GM21367 (cell line): ENCODE measurements around the gene SMIM28.

ENCODE experiments used
- ATAC-seq: cut with Tn5 transposase; IDR thresholded peaks from one replicate; pipeline ENCODE4 v1.9.1; 2021; ENCODE audit not compliant: unreplicated experiment

The SMIM28 gene

GRCh38 chr6:138372711-138373463 is 4.8 kb upstream of the SMIM28 start:
- no peak for ATAC-seq

DNA sequence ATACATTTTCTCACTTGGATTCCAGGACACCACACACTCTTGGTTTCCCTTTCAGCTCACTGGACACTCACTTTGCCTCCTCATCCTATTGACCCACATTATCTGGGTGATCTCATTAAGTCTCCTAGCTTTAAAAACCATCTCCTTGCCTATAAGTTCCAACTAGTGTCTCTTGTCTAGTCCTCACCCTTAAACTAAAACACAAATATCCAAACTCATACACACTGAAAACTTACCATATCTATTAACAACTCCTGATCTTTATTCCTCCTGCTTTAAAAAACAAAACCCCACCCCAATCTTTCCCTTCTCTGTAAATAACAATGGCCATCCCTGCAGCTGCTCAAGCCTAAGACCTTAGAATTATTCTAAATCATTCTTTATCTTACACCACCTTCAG is 3.5 kb upstream of the SMIM28 start:
- ATAC-seq: no peak

DNA sequence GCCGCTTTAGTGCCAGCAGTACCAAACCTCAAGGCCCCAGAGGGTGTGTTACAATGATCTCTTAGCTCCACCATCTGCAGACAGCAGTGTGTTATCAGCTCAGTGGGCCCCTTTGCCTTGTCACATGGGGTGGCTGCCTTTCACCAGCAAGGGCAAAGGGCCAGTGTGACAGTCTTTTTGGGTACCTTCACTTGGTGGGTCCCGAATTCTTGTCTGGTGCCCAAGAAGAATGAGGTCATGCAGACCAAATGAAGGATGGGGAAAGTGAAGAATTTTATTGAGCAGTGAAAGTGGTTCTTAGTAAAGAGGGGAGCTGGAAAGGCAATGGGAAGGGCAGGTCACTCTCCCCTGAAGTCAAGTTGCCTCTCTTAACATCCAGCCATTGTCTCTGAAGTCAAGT is 2.9 kb upstream of the SMIM28 start:
- no peak for ATAC-seq

- no peak for ATAC-seq
Measured at GRCh38 chr6:138377042-138377441, 663 bp upstream of the SMIM28 start.

- ATAC-seq: no peak
Measured at GRCh38 chr6:138378463-138378862, 758 bp downstream of the SMIM28 start.

DNA sequence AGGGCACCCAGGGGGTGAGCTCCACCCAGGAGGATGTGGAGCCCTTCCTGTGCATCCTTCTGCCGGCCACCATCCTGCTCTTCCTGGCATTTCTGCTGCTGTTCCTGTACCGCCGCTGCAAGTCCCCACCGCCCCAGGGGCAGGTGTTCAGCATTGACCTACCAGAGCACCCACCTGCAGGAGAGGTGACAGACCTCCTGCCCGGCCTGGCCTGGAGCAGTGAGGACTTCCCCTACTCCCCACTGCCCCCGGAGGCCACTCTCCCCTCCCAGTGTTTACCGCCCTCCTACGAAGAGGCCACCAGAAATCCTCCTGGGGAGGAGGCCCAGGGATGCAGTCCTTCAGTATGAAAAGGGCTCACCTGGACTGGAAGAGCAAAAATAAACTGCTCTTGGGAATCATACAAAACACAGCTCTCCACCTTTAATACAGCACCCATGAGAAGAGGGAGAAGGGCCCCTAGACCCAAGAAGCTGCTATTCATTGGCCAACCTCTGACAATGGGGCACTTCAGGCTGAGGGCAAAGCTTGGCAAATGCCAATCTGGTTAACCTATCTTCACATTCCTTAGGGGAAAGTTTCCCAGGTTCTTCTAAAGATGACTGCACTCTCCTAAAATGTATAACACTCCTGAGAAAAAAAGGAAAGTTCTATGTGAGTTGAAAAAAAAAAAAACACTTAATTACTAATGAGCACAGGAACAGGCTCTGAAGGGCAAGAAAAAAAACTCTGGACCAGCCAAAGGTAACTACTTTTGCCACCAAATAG is 5.0 kb downstream of the SMIM28 start:
- no peak for ATAC-seq

DNA sequence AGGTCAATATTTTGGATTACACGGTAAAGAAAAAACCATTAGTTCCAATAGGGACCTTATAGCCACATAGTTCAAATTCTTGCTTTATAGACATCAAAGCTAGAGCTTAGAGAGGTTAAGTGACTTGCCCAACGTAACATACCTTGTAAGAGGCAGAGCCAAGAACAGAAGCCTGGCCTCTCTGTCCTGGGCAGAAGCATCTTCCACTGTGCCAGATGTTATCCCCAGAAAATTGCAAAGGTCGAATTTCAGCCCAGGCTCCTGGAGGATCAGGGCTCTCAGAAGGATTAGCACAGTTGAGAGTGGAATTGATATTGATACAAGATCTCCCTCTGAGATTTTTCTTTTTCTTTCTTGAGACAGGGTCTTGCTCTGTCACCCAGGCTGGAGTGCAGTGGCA is 6.1 kb downstream of the SMIM28 start:
- ATAC-seq: no peak

DNA sequence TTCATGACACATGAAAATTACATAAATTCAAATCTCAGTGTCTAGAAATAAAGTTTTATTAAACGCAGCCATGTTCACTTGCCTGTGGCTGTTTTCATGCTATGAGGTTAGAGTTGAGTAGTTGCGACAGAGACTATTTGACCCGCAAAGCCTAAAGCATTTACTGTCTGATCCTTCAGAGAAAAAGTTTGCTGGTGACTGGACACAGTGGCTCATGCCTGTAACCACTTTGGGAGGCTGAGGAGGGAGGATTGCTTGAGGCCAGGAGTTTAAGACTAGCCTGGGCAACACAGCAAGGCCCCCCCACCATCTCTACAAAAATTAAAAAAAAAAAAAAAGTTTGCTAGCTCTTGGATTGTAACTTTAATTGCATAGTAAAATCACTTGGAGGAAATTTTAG is 9.2 kb downstream of the SMIM28 start:
- ATAC-seq: no peak

DNA sequence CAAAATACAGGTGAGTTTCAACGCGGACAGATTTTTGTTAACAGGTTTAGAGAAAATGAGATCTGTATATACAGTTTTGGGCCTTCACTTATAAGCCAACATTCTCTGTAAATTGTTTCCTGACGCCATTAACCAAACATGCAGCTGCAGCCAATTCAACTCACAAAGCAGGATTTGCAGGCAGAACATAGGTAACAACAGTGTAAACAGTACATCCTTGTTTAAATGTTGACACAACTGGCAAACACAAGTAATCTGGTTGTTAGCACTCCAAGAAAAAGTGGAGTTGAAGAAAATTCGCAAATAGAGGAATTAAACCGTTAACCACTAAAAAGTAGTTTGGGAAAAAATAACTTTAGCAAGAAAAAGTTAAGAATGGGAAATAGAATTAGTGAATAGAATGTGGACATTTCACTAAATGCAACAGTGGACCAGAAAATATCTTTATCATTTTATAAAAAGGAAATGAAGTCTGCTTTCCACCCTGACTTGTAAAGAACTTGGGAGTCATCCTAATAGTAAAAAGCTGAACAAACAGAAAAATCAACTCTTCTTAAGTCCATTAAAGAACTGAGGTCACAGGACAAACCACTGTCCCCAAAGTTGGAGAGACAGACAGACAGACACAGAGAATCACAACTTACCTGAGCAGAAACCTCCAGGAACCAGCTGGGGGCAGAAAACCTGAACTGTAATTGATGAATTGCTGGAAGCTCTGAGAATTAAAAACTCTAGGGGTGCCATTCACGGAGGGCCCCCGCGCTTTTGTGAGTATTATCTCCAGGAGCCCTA is 10.1 kb downstream of the SMIM28 start:
- no peak for ATAC-seq

DNA sequence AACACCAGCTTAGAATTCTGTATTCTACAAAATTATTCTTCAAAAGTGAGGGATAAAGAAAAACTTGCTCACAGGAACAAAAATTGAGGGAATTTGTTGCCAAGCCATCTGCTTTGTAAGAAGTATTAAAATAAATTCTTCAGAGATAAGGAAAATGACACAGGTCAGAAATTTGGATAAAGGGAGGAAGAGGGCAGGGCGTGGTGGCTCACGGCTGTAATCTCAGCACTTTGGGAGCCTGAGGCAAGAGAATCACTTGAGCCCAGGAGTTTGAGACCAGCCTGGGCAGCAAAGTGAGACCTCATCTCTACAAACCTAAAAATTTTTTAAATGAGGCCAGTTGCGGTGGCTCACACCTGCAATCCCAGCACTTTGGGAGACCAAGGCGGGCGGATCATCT is 11.8 kb downstream of the SMIM28 start:
- no peak for ATAC-seq

GRCh38 chr6:138393871-138394783 is 16.4 kb downstream of the SMIM28 start:
- no peak for ATAC-seq

DNA sequence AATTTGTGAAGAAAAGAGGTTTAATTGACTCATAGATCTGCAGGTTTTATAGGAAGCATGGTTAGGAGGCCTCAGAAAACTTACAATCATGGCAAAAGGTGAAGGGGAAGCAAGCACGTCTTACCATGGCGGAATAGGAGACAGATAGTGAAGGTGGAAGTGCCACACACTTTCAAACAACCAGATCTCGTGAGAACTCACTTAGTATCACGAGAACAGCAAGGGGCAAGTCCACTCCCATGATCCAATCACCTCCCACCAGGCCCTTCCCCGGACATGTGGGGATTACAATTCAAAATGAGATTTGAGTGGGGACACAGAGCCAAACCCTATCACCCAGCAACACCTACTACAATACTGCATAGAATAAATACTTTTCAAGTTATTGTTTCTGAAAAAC is 19.0 kb downstream of the SMIM28 start:
- ATAC-seq: no peak

- no peak for ATAC-seq
Measured at GRCh38 chr6:138397128-138398122, 19.7 kb downstream of the SMIM28 start.

DNA sequence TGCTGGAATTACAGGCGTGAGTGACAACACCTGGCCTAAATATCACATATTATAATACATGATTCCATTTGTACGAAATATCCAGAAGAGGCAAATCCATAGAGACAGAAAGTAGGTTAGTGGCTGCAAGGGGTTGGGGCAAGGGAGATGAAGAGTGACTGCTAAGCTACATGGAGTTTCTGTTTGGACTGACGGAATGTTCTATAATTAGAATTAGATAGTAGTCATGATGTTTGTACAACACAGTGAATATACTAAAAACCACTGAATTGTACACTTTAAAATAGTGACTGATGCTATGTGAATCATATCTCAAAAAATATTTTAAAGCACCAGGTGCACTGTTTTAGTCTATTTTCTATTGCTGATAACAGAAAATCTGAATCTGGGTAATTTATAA is 22.6 kb downstream of the SMIM28 start:
- ATAC-seq: no peak

DNA sequence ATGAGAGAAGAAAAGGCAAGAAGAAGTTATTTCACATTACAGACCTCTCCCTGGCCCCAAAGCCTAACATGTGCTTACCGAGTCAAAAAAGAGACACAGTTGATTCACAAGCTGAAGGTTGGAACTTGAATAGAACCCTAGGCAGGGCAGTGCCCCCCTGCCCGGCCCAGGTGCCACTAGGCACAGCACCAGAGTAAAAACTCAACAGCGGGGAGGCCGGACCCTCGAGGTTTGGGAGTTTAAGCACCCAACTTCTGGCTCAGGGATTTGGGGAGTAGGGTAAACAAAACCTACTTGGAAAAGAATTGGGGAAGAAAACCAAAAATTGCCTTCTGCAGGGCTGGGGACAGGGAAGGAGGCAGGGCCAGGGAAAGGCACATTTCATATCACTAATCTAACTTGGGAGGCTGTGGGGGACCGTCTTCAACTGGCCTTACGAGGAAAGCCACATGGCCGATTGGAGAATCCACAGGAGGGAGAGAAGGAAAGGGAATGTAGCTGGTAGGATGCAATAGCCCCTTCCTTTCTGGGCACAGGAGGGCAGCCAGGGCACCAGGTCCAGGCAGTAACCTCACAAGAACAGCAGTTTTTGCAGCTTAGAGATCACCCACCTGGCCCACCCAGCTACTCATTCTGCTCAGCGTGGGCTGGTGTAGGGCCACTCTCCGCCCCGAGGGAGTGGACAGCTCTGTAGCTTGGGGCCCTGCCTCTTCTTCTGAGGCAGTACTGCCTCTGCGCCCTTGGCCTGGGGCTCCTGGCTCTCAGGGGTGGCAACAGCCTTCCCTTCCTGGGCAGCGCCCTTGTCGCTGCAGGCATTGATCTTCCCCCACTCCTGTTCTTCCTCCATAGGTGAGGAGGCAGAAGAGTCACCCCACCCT is 24.5 kb downstream of the SMIM28 start:
- no peak for ATAC-seq

GRCh38 chr6:138402838-138403187 is 25.1 kb downstream of the SMIM28 start:
- ATAC-seq: no peak

DNA sequence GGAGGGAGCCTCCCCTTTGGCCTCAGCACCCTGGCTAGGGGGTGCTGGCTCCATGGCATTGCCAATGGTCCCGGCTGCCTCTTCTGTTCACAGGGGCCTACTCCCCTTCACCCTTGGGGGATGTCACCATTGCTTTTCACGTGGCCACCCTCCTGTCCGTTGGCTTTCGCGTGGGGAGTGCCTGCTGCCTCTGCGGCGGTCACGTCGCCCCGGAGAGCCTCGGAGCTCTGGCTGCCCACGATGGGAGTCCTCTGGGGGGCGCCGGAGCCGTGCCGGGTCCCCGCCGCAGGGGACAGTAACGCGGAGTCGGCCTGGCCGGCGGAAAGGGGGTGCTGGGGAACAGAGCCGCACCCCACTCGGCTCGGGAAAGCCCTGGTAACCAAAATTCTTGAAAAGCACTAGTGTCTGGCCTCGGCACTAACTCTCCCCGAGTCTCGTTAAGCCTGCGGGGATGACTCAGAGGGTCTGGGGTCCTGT is 25.7 kb downstream of the SMIM28 start:
- no peak for ATAC-seq
